Neutrophil (primary cell): Measurements from ENCODE around the gene RYR2.

Experiments
- H3K27ac ChIP-seq: fragments of 200-600 bp; sonication (generic); 2 replicates; pipeline ENCODE4 v1.5.1; 2016; ENCODE audit warnings: mild to moderate bottlenecking, moderate library complexity
- H3K27me3 ChIP-seq: fragments of 200-600 bp; sonication (generic); 2 replicates; pipeline ENCODE4 v1.6.0; 2016; ENCODE audit warnings: mild to moderate bottlenecking
- H3K36me3 ChIP-seq: fragments of 200-600 bp; sonication (generic); 2 replicates; pipeline ENCODE4 v1.5.1; 2017
- H3K4me1 ChIP-seq, 2 experiments: fragments of 200-600 bp in 1 of 2; sonication (generic) in 1 of 2; 1 replicate in 1 of 2; 2 replicates in 1 of 2; pipeline versions ENCODE4 v1.5.1 to v1.6.1; 2013 to 2016; ENCODE audit warnings: low read depth in 1 of 2, low read length in 1 of 2, mild to moderate bottlenecking in 1 of 2, moderate library complexity in 1 of 2; ENCODE audit not compliant: control insufficient read depth in 1 of 2, insufficient read depth in 1 of 2
- H3K4me3 ChIP-seq, 2 experiments: fragments of 200-600 bp in 1 of 2; sonication (generic) in 1 of 2; 1 replicate in 1 of 2; 2 replicates in 1 of 2; pipeline ENCODE4 v1.5.1; 2013 to 2016; ENCODE audit warnings: low read depth in 1 of 2, low read length in 1 of 2, mild to moderate bottlenecking in 1 of 2, moderate library complexity in 1 of 2
- H3K9me3 ChIP-seq: fragments of 200-600 bp; sonication (generic); 2 replicates; pipeline ENCODE4 v1.5.1; 2016
- CTCF ChIP-seq: fragments of 200-600 bp; sonication (generic); IDR thresholded peaks from 2 replicates; pipeline ENCODE4 v1.5.1; 2016; ENCODE audit warnings: antibody characterized with exemption

RYR2 gene

GRCh38 chr1:237054313-237054712 is 12.3 kb downstream of the RYR2 start:
- Histone ChIP-seq H3K4me1 (no peaks in the 10 kb centered on the region), H3K9me3 (no peaks in the 10 kb centered on the region), H3K36me3 (no peaks in the 10 kb centered on the region), H3K27ac (no peak overlapping the region), H3K27me3 (peaks cover 4% of the 10 kb centered on the region), H3K4me3 (no peak overlapping the region)
- TF ChIP-seq CTCF: no peak

- no peaks in the 10 kb centered on the region for H3K36me3 ChIP-seq
- no peaks in the 10 kb centered on the region for H3K27me3 ChIP-seq
- H3K9me3 ChIP-seq: no peaks in the 10 kb centered on the region
- no peak overlapping the region for H3K27ac ChIP-seq
- H3K4me1 ChIP-seq: no peaks in the 10 kb centered on the region
- no peak for TF ChIP-seq CTCF
- H3K4me3 ChIP-seq: no peak overlapping the region
Observed at GRCh38 chr1:237058470-237058869, 16.5 kb downstream of the RYR2 start.

- no peak for TF ChIP-seq CTCF
- no peak overlapping the region for H3K27ac ChIP-seq
- H3K27me3 ChIP-seq: no peaks in the 10 kb centered on the region
- H3K4me1 ChIP-seq: no peaks in the 10 kb centered on the region
- no peak overlapping the region for H3K4me3 ChIP-seq
- H3K9me3 ChIP-seq: no peaks in the 10 kb centered on the region
- no peaks in the 10 kb centered on the region for H3K36me3 ChIP-seq
Observed at GRCh38 chr1:237059244-237059643, 17.3 kb downstream of the RYR2 start.

- Histone ChIP-seq H3K4me1 (no peaks in the 10 kb centered on the region), H3K27ac (no peak overlapping the region), H3K27me3 (no peaks in the 10 kb centered on the region), H3K9me3 (no peaks in the 10 kb centered on the region), H3K4me3 (no peak overlapping the region), H3K36me3 (no peaks in the 10 kb centered on the region)
- TF ChIP-seq CTCF: no peak
Observed at GRCh38 chr1:237062976-237063375, 21.0 kb downstream of the RYR2 start.

- Histone ChIP-seq H3K4me3 (no peak overlapping the region), H3K27me3 (no peaks in the 10 kb centered on the region), H3K4me1 (no peaks in the 10 kb centered on the region), H3K36me3 (no peaks in the 10 kb centered on the region), H3K27ac (no peak overlapping the region), H3K9me3 (no peaks in the 10 kb centered on the region)
- no peak for TF ChIP-seq CTCF
Observed at GRCh38 chr1:237065903-237066302, 23.9 kb downstream of the RYR2 start.

- no peak for TF ChIP-seq CTCF
- Histone ChIP-seq H3K27ac (no peak overlapping the region), H3K36me3 (no peaks in the 10 kb centered on the region), H3K4me3 (no peak overlapping the region), H3K27me3 (no peaks in the 10 kb centered on the region), H3K4me1 (no peaks in the 10 kb centered on the region), H3K9me3 (no peaks in the 10 kb centered on the region)
Observed at GRCh38 chr1:237070519-237070918, 28.5 kb downstream of the RYR2 start.
